ENCODE measurements around the gene OSTM1. TPM values are rescaled to one million over a fixed set of nuclear protein-coding genes. Genes with fewer than 3 reads are reported as not detected.

OSTM1 gene
- total and polyA plus RNA-seq, 9 of the 15 experiments (the other 6 are each of a cell fraction or from before 2014, with no cell fraction given), result 5.6 to 29.5 (median 16.3) TPM

GRCh38 chr6:108107102-108107501, 32.6 kb upstream of the OSTM1 start:
- ATAC-seq (no peak), DNase-seq (ENCODE audit: extremely low read depth in 1 of 4, low spot score in 3 of 4) (no peak), FAIRE-seq (no peak)
- Histone ChIP-seq H3K79me2 (ENCODE audit: control insufficient read depth, insufficient read depth, low read length) (no peaks in the 10 kb centered on the region), H3K9ac (ENCODE audit: insufficient read depth in 1 of 2, low read depth in 2 of 2, low read length in 2 of 2) (no peak overlapping the region), H3K4me3 (no peak overlapping the region), H3K36me3 (ENCODE audit: control insufficient read depth, insufficient read depth, low read length) (no peaks in the 10 kb centered on the region), H3K9me3 (replicated peaks; ENCODE audit: control insufficient read depth, insufficient read depth, low read depth, low read length) (no peaks in the 10 kb centered on the region), H3K27ac (ENCODE audit: extremely low read depth, low read depth, low read length) (no peak overlapping the region), H3K4me1 (replicated peaks in 1 of 2; ENCODE audit: control insufficient read depth in 2 of 2, insufficient read depth in 2 of 2, low read length in 2 of 2) (no peaks in the 10 kb centered on the region), H4K20me1 (replicated peaks; ENCODE audit: control insufficient read depth, insufficient read depth, low read length) (no peaks in the 10 kb centered on the region), H3K4me2 (ENCODE audit: insufficient read depth, low read length) (no peak overlapping the region), H2AFZ (ENCODE audit: low read depth, low read length) (0 out of 2 replicates have a peak overlapping the region, but pooled peaks have one; percentile 8), H3K27me3 (ENCODE audit: control insufficient read depth in 2 of 2, insufficient read depth in 2 of 2, low read length in 2 of 2) (peaks cover 6 to 10% of the 10 kb centered on the region in 2 experiments; a peak in 3 of 5 replicates), H3K9me1 (ENCODE audit: control insufficient read depth, insufficient read depth, low read length) (no peaks in the 10 kb centered on the region)
- ChIA-PET POLR2A (no interaction called here), CTCF (ENCODE audit: low intra/inter-chr PET ratio) (no interaction called here)
- WGBS (ENCODE audit: insufficient coverage, low coverage, missing lambda C conversion rate), result 11% methylated on average over 1 of the region's 1 CpG
- no peak for TF ChIP-seq FOSL1 (tag; conservative IDR thresholded peaks at IDR 0.05)
- peak; percentile 83 for TF ChIP-seq MYNN (IDR thresholded peaks at IDR 0.05)
- no peak for TF ChIP-seq MYNN (CRISPR knock-in tag; IDR thresholded peaks at IDR 0.05)
- BruUV-seq (replicated peaks), result no TSS peak
- intact Hi-C loops (cut with micrococcal nuclease) (no loop called here), in situ Hi-C loops (cut with MboI) (no loop called here)

- BruUV-seq (replicated peaks), result no TSS peak
- 6% methylated on average over 1 of the region's 1 CpG for WGBS (ENCODE audit: insufficient coverage, low coverage, missing lambda C conversion rate)
- Histone ChIP-seq H3K9me1 (ENCODE audit: control insufficient read depth, insufficient read depth, low read length) (no peaks in the 10 kb centered on the region), H3K9me3 (replicated peaks; ENCODE audit: control insufficient read depth, insufficient read depth, low read depth, low read length) (no peaks in the 10 kb centered on the region), H3K9ac (ENCODE audit: insufficient read depth in 1 of 2, low read depth in 2 of 2, low read length in 2 of 2) (no peak overlapping the region), H3K36me3 (ENCODE audit: control insufficient read depth, insufficient read depth, low read length) (no peaks in the 10 kb centered on the region), H3K4me3 (no peak overlapping the region), H2AFZ (ENCODE audit: low read depth, low read length) (0 out of 2 replicates have a peak overlapping the region, but pooled peaks have one; percentile 8), H3K4me2 (ENCODE audit: insufficient read depth, low read length) (no peak overlapping the region), H3K79me2 (ENCODE audit: control insufficient read depth, insufficient read depth, low read length) (no peaks in the 10 kb centered on the region), H3K4me1 (replicated peaks in 1 of 2; ENCODE audit: control insufficient read depth in 2 of 2, insufficient read depth in 2 of 2, low read length in 2 of 2) (no peaks in the 10 kb centered on the region), H4K20me1 (replicated peaks; ENCODE audit: control insufficient read depth, insufficient read depth, low read length) (no peaks in the 10 kb centered on the region), H3K27me3 (ENCODE audit: control insufficient read depth in 2 of 2, insufficient read depth in 2 of 2, low read length in 2 of 2) (peaks cover 9 to 10% of the 10 kb centered on the region in 2 experiments; a peak in 3 of 5 replicates), H3K27ac (ENCODE audit: extremely low read depth, low read depth, low read length) (no peak overlapping the region)
- FAIRE-seq (no peak), DNase-seq (ENCODE audit: extremely low read depth in 1 of 4, low spot score in 3 of 4) (no peak), ATAC-seq (peak; percentile 37)
- POLR2A ChIA-PET, result no interaction called here
- CTCF ChIA-PET (ENCODE audit: low intra/inter-chr PET ratio), result no interaction called here
- intact Hi-C loops (cut with micrococcal nuclease) (no loop called here), in situ Hi-C loops (cut with MboI) (no loop called here)
- no peak for TF ChIP-seq LARP7 (IDR thresholded peaks at IDR 0.05)
- TF ChIP-seq ZNF134 (CRISPR knock-in tag; conservative IDR thresholded peaks at IDR 0.05), result no peak
- TF ChIP-seq ATF3 (IDR thresholded peaks at IDR 0.05), result no peak
- TF ChIP-seq ATF3 (CRISPR knock-in tag; conservative IDR thresholded peaks at IDR 0.05), result no peak
- no peak for TF ChIP-seq ELK1 (CRISPR knock-in tag; IDR thresholded peaks at IDR 0.05)
- TF ChIP-seq MXI1 (IDR thresholded peaks at IDR 0.05; ENCODE audit: low read depth, low read length), result no peak
- TF ChIP-seq ZNF12 (CRISPR knock-in tag; IDR thresholded peaks at IDR 0.05), result no peak
- no peak for TF ChIP-seq TEAD2 (tag; IDR thresholded peaks at IDR 0.05)
- TF ChIP-seq ESRRB (CRISPR knock-in tag; IDR thresholded peaks at IDR 0.05; ENCODE audit: borderline replicate concordance), result no peak
- no peak for TF ChIP-seq PBX2 (CRISPR knock-in tag; IDR thresholded peaks at IDR 0.05; ENCODE audit: low read depth)
- TF ChIP-seq PBX2 (tag; conservative IDR thresholded peaks at IDR 0.05; ENCODE audit: low read depth), result no peak
These were observed 32.2 kb upstream of the OSTM1 start for GRCh38 chr6:108106694-108107093.

All from K562 (cell line).